ENCODE data around the gene NFE2L2. TPM values are rescaled to one million over a fixed set of nuclear protein-coding genes. Genes with fewer than 3 reads are reported as not detected.

NFE2L2 gene
- total and polyA plus RNA-seq, 9 of the 15 experiments (the other 6 are each of a cell fraction or from before 2014, with no cell fraction given) = 29.3 to 120 (median 59.3) TPM

- no peak for TF ChIP-seq CREB3 (tag; conservative IDR thresholded peaks at IDR 0.05; ENCODE audit: low read depth)
- no peak for TF ChIP-seq FOXP1 (CRISPR knock-in tag; IDR thresholded peaks at IDR 0.05)
- no peak for TF ChIP-seq MBD2 (IDR thresholded peaks at IDR 0.05; ENCODE audit: borderline replicate concordance, low read depth)
- no peak for TF ChIP-seq ZNF12 (CRISPR knock-in tag; IDR thresholded peaks at IDR 0.05)
- TF ChIP-seq PHB2 (IDR thresholded peaks at IDR 0.05; ENCODE audit: low read depth) = no peak
- no peak for TF ChIP-seq IRF9 (tag; IDR thresholded peaks at IDR 0.05)
- TF ChIP-seq ZNF212 (CRISPR knock-in tag; IDR thresholded peaks at IDR 0.05) = no peak
- no peak for TF ChIP-seq PURB (CRISPR knock-in tag; IDR thresholded peaks at IDR 0.05; ENCODE audit: low read depth)
- no peak for TF ChIP-seq KDM4B (IDR thresholded peaks at IDR 0.05; ENCODE audit: borderline replicate concordance in 2 of 2, low read depth in 1 of 2)
- no peak for TF ChIP-seq POLR2B (IDR thresholded peaks at IDR 0.05; ENCODE audit: low read depth, partially characterized antibody)
- no peak for TF ChIP-seq ARID4B (CRISPR knock-in tag; IDR thresholded peaks at IDR 0.05)
- TF ChIP-seq RBM25 (IDR thresholded peaks at IDR 0.05; ENCODE audit: low read depth, low read length, severe bottlenecking) = peak; percentile 97
- no peak for TF ChIP-seq GTF2A2 (tag; IDR thresholded peaks at IDR 0.05)
- TF ChIP-seq ZFP1 (CRISPR knock-in tag; IDR thresholded peaks at IDR 0.05) = no peak
- TF ChIP-seq ESRRA (IDR thresholded peaks at IDR 0.05; ENCODE audit: borderline replicate concordance, low read depth) = no peak
- TF ChIP-seq SMARCB1 (IDR thresholded peaks at IDR 0.05; ENCODE audit: insufficient read length, low read depth) = no peak
- TF ChIP-seq KLF10 (CRISPR knock-in tag; IDR thresholded peaks at IDR 0.05) = no peak
- TF ChIP-seq EHMT2 (IDR thresholded peaks at IDR 0.05) = no peak
- no peak for TF ChIP-seq PPARD (CRISPR knock-in tag; IDR thresholded peaks at IDR 0.05)
- TF ChIP-seq SMAD2 (IDR thresholded peaks at IDR 0.05; ENCODE audit: low read depth, low read length) = no peak
- no peak for TF ChIP-seq GATAD2A (IDR thresholded peaks at IDR 0.05)
- TF ChIP-seq ZNF174 (CRISPR knock-in tag; IDR thresholded peaks at IDR 0.05) = no peak
- no peak for TF ChIP-seq FOXA1 (IDR thresholded peaks at IDR 0.05; ENCODE audit: borderline replicate concordance)
- TF ChIP-seq PTBP1 (IDR thresholded peaks at IDR 0.05; ENCODE audit: low read depth, low read length) = 0 out of 2 replicates have a peak, but pooled peaks have one; percentile 3
These were observed 6.5 kb downstream of the NFE2L2 start (continued) for GRCh38 chr2:177258059-177258458.

Data from K562 (cell line).